ENCODE results near the gene ZNF317. TPM values are rescaled to one million over a fixed set of nuclear protein-coding genes. Genes with fewer than 3 reads are reported as not detected.
A peak's percentile ranks its signal among the peaks of the same experiment; 100 is the strongest.
"Not testable (repeated sequence)": the region's sequence is repeated elsewhere in the genome, so short reads cannot be mapped to it uniquely, and the experiment has no call there.

Gene ZNF317
- total RNA-seq, 1 experiment from 2014 or later: 24.3 TPM

GRCh38 chr19:9175326-9175725 lies 35.1 kb downstream of the ZNF317 start:
- DNase-seq (ENCODE audit: low spot score): no peak

GRCh38 chr19:9178901-9179300 lies 38.7 kb downstream of the ZNF317 start, which contains the start of gene OR7D2:
OR7D2 (plus strand) TSS chr19:9178979; CDS start chr19:9185782, 6,803 bp downstream.
- peak; percentile 12 for DNase-seq (ENCODE audit: low spot score)

- no peak for DNase-seq (ENCODE audit: low spot score)
These were observed 42.8 kb downstream of the ZNF317 start for GRCh38 chr19:9183000-9183399.

- no peak for DNase-seq (ENCODE audit: low spot score)
These were observed 47.0 kb downstream of the ZNF317 start for GRCh38 chr19:9187191-9187590.

- DNase-seq (ENCODE audit: low spot score): no peak
These were observed 49.3 kb downstream of the ZNF317 start for GRCh38 chr19:9189535-9189934.

GRCh38 chr19:9198044-9198443 lies 57.8 kb downstream of the ZNF317 start:
- not testable (repeated sequence) for DNase-seq (ENCODE audit: low spot score)

GRCh38 chr19:9205501-9206113 lies 65.4 kb downstream of the ZNF317 start:
- DNase-seq (ENCODE audit: low spot score): peak; percentile 39

Other genes with a start within 250 kb of the ZNF317 start
- not detected in 2 replicates for gene MUC16, start 130.0 kb upstream of the ZNF317 start, total RNA-seq (2014; rRNA removed; shearing (Covaris generic))
- gene OR1M1, start 53.3 kb upstream of the ZNF317 start, total RNA-seq (2014; rRNA removed; shearing (Covaris generic)): not detected in 2 replicates
- gene OR7G2, start 32.9 kb upstream of the ZNF317 start, total RNA-seq (2014; rRNA removed; shearing (Covaris generic)): not detected in 2 replicates
- gene OR7G1, start 24.6 kb upstream of the ZNF317 start, total RNA-seq (2014; rRNA removed; shearing (Covaris generic)): not detected in 2 replicates
- gene OR7G3, start 13.4 kb upstream of the ZNF317 start, total RNA-seq (2014; rRNA removed; shearing (Covaris generic)): not detected in 2 replicates
- gene OR7D2, start 38.6 kb downstream of the ZNF317 start, total RNA-seq (2014; rRNA removed; shearing (Covaris generic)): not detected in 2 replicates
- gene OR7D4, start 79.2 kb downstream of the ZNF317 start, total RNA-seq (2014; rRNA removed; shearing (Covaris generic)): not detected in 2 replicates
- gene OR7E24, start 110.5 kb downstream of the ZNF317 start, total RNA-seq (2014; rRNA removed; shearing (Covaris generic)): not detected in 2 replicates
- 8.9 and 21.8 TPM in 2 replicates for gene ZNF699, start 169.4 kb downstream of the ZNF317 start, total RNA-seq (2014; rRNA removed; shearing (Covaris generic))
- 6.8 and 15.9 TPM in 2 replicates for gene ZNF559, start 183.8 kb downstream of the ZNF317 start, total RNA-seq (2014; rRNA removed; shearing (Covaris generic))
- 1.0 and 4.4 TPM in 2 replicates for gene ZNF177, start 222.6 kb downstream of the ZNF317 start, total RNA-seq (2014; rRNA removed; shearing (Covaris generic))

Data from H4 (cell line).